Activated CD4-positive, alpha-beta memory T cell treated with anti-CD3 and anti-CD28 coated beads, Interleukin-2, amount 10 ng/mL, durations not matched to agents 7 days and 5 days (primary cell): Measurements from ENCODE around the gene DHRS13. TPM values are rescaled to one million over a fixed set of nuclear protein-coding genes. Genes with fewer than 3 reads are reported as not detected.

Experiments used
- CTCF ChIA-PET: fragments of 350-600 bp; sonication (Branson Sonifier 250); formaldehyde crosslinking; loops from one replicate; lab custom pipeline; 2021; ENCODE audit warnings: antibody characterized with exemption, inconsistent platforms; lab: Charles Lee
- POLR2A ChIA-PET: fragments of 350-600 bp; sonication (Branson Sonifier 250); formaldehyde crosslinking; loops from one replicate; lab custom pipeline; 2021; ENCODE audit warnings: antibody characterized with exemption; lab: Charles Lee
- DNase-seq: peaks from one replicate; pipeline ENCODE4 v3.0.0-alpha.2; 2020
- H3K27ac Mint-ChIP-seq: one replicate; pipeline ENCODE4 v1.8.0; 2021; ENCODE audit warnings: mild to moderate bottlenecking, mixed read lengths
- H3K27me3 Mint-ChIP-seq: one replicate; pipeline ENCODE4 v1.8.0; 2021; ENCODE audit warnings: mixed read lengths
- H3K36me3 Mint-ChIP-seq: one replicate; pipeline ENCODE4 v1.8.0; 2021; ENCODE audit warnings: low read depth, mixed read lengths
- H3K4me1 Mint-ChIP-seq: one replicate; pipeline ENCODE4 v1.8.0; 2021; ENCODE audit warnings: mixed read lengths
- H3K4me3 Mint-ChIP-seq: one replicate; pipeline ENCODE4 v1.8.0; 2021; ENCODE audit warnings: mild to moderate bottlenecking, mixed read lengths
- H3K9me3 Mint-ChIP-seq: one replicate; pipeline ENCODE4 v1.8.0; 2021; ENCODE audit warnings: mixed read lengths
- total RNA-seq, 2 experiments: library from RNA; stranded (reverse); gene quantifications; one replicate each; pipeline ENCODE4 v1.2.3, GENCODE V29; 2021

Gene DHRS13
- 10 to 100 TPM; 25.2 to 25.7 TPM for total RNA-seq

DNA sequence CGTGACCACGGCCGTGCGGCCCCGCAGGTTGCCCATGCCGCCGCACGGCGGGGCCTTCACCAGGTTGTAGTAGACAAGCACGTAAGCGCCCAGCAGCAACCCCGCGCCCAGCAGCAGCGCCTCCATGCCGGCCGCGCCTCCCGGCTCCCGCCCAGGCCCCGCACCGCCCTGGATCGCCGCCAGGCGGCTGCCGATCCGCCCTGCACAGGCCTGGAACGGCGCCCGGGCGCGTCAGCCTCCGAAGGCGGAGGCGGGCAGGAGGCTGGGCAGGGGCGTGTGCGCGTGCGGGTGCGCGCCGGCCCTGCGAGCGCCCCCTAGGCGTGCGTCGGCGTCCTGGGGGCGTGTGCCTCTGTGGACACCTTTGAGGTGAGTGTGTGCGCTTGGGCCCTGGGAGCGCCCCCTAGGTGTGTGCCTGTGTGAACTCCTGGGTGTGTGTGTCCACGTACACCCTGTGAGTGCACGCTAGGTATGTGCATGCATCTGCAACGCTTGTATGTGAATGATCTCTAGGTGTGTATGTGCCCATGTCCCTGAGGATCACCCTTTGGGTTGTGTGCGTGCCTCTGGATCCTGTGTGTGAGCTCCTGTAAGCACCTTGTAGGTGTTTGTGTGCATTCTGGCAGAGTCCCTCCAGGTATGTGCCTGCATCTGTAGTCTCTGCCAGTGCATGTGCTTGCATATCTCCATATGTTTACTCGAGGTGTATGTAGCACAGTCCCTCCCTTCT, at the start of gene DHRS13:
Gene DHRS13, minus strand, starts transcription at position 261 of the 727 bp plus-strand sequence. Its CDS starts 135 bp downstream, at position 126.
- Mint-ChIP-seq H3K4me3 (peak within 1 kb of the TSS; percentile 79), H3K27ac (peak within 1 kb of the TSS; percentile 78), H3K27me3 (no peaks in the 10 kb centered on the region), H3K4me1 (peaks cover 48% of the 10 kb centered on the region), H3K36me3 (peaks cover 50% of the 10 kb centered on the region), H3K9me3 (no peaks in the 10 kb centered on the region)
- peak; percentile 94 for DNase-seq
- ChIA-PET CTCF (interaction anchor here (0.5 to 5.0 kb wide), 24 partner anchors 8 to 256 kb away, joined by 3 to 37 read pairs (median 4); partner anchors contain the start of genes FAM222B, NEK8, PHF12 and SDF2), POLR2A (interaction anchor here (0.7 to 4.4 kb wide), 15 partner anchors 11 to 391 kb away, joined by 3 to 39 read pairs (median 5); partner anchors contain the start of genes BLTP2, FAM222B, NUFIP2 and PHF12)

DNA sequence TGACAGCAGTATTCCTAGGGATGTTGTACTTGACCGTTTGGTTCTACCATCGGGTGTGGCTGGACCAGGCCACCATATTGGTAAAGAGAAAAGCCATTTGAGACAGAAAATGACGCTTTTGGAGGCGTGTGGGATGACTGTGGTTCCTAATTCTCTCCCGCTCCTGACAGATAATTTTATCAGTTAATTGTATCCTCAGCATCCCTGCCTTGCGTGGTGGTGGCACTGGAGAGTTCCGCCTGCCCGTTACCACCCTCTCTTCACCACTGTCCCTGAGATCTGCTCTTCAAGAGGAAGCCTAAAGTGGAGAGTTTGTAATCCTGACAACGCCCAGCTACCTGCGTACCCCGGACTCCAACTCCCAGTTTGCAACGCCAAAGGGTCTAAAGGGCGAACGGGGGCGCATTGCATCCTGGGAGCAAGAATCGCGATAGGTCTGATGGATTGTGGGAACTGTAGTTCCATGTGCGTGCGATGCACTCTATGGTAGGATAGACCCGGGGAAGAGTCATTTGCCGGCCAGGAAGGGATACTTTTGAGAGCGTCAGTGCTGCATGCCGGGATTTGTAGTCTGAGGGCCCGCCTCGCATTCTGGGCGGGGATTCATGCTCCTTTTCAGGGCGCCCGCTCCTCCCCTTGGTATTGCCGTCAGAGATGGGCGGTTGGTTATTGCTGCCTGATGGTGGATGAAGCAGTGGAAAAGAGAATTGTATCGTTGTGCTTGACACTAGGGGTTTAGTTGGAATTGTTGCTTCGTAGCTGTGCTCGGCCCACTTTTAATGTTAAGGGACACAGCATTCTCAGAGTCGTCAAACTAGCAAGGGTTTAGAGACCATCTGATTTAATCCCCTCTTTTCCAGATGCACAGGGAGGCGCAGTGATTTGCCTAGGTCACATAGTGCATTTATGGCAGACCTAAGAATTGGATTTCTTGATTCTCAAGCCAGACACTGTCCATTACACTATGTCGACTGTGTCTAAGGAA, 49.4 kb upstream of the DHRS13 start:
- H3K27ac Mint-ChIP-seq, result no peak overlapping the region
- H3K36me3 Mint-ChIP-seq, result peaks cover 27% of the 10 kb centered on the region
- H3K4me3 Mint-ChIP-seq, result no peak overlapping the region
- peak; percentile 97 for DNase-seq
- CTCF ChIA-PET, result interaction anchor here (0.6 to 6.6 kb wide), 23 partner anchors 12 to 516 kb away, joined by 3 to 93 read pairs (median 5); partner anchors contain the start of genes DHRS13, FAM222B, MYO18A and NEK8
- no peaks in the 10 kb centered on the region for H3K27me3 Mint-ChIP-seq
- POLR2A ChIA-PET, result interaction anchor here (0.6 to 7.2 kb wide), 29 partner anchors 13 to 617 kb away, joined by 3 to 90 read pairs (median 4); partner anchors contain the start of genes BLTP2, DHRS13, FAM222B and FLOT2
- H3K9me3 Mint-ChIP-seq, result no peaks in the 10 kb centered on the region
- H3K4me1 Mint-ChIP-seq, result peaks cover 14% of the 10 kb centered on the region

DNA sequence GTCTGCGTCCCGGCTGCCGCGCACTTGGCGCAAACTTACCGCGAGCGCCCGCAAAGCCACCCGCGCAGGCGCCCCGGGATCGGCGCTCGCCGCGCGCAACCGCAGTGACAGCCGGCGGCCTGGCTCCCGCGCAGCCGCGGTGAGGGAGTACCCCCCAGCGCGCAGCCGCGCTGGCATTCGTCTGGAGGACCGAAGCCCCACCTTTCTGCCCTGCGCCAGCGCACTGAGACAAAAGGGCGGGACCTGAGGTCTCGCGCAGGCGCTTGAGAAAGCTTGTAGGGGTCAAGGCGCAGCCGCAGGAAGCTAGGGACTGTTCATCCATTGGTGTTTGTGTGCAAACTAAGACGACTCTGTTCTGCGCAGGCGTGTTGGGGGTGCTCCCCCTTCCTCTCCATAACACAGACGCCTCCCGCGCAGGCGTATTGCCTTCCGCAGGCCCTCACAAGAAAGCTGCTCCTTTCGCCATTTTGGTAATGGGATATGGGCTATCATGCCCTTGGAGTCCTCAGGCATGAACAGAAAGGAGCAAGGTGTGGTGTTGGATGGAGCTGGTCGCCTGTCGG, 48.6 kb upstream of the DHRS13 start, which contains the start of gene PHF12:
Gene PHF12, minus strand, starts transcription at position 91 of the 563 bp plus-strand sequence. CDS start 558 bp downstream, outside the sequence.
- POLR2A ChIA-PET, result interaction anchor here (0.7 to 7.2 kb wide), 28 partner anchors 13 to 616 kb away, joined by 3 to 90 read pairs (median 4); partner anchors contain the start of genes DHRS13, FAM222B, FLOT2 and IFT20

GRCh38 chr17:28950752-28951427, 48.0 kb upstream of the DHRS13 start:
- Mint-ChIP-seq H3K9me3 (no peaks in the 10 kb centered on the region), H3K4me1 (peaks cover 28% of the 10 kb centered on the region), H3K36me3 (peaks cover 40% of the 10 kb centered on the region), H3K27ac (peak overlapping the region; percentile 94), H3K27me3 (no peaks in the 10 kb centered on the region), H3K4me3 (peak overlapping the region; percentile 94)
- ChIA-PET CTCF (interaction anchor here (1.0 to 6.6 kb wide), 12 partner anchors 14 to 290 kb away, joined by 3 to 93 read pairs (median 15); partner anchors contain the start of genes DHRS13, NEK8, RPL23A and SDF2), POLR2A (interaction anchor here (0.7 to 7.2 kb wide), 32 partner anchors 12 to 615 kb away, joined by 3 to 90 read pairs (median 6); partner anchors contain the start of genes DHRS13, FAM222B, FLOT2 and IFT20)
- no peak for DNase-seq

More for the DNA sequence above, 48.6 kb upstream of the DHRS13 start, which contains the start of gene PHF12:
- Mint-ChIP-seq H3K9me3 (no peaks in the 10 kb centered on the region), H3K36me3 (peaks cover 34% of the 10 kb centered on the region), H3K4me1 (peaks cover 22% of the 10 kb centered on the region), H3K27me3 (no peaks in the 10 kb centered on the region), H3K4me3 (peak within 1 kb of the TSS; percentile 94), H3K27ac (peak within 1 kb of the TSS; percentile 94)
- CTCF ChIA-PET, result interaction anchor here (0.6 to 6.6 kb wide), 18 partner anchors 11 to 516 kb away, joined by 3 to 93 read pairs (median 5); partner anchors contain the start of genes DHRS13, MYO18A, NEK8 and NUFIP2
- peak; percentile 100 for DNase-seq

GRCh38 chr17:28950017-28950751, 47.3 kb upstream of the DHRS13 start:
- Mint-ChIP-seq H3K4me3 (peak overlapping the region; percentile 94), H3K27me3 (no peaks in the 10 kb centered on the region), H3K36me3 (peaks cover 45% of the 10 kb centered on the region), H3K9me3 (no peaks in the 10 kb centered on the region), H3K27ac (peak overlapping the region; percentile 94), H3K4me1 (peaks cover 35% of the 10 kb centered on the region)
- ChIA-PET POLR2A (interaction anchor here (0.7 to 7.2 kb wide), 30 partner anchors 10 to 617 kb away, joined by 3 to 90 read pairs (median 5); partner anchors contain the start of genes ABHD15, BLTP2, DHRS13 and FAM222B), CTCF (interaction anchor here (0.6 to 6.6 kb wide), 13 partner anchors 16 to 1414 kb away, joined by 3 to 93 read pairs (median 5); partner anchors contain the start of genes DHRS13, FLOT2, NEK8 and RPL23A)
- peak; percentile 61 for DNase-seq

- DNase-seq, result peak; percentile 62
- ChIA-PET POLR2A (interaction anchor here (0.7 to 7.2 kb wide), 29 partner anchors 8 to 618 kb away, joined by 3 to 90 read pairs (median 5); partner anchors contain the start of genes ABHD15, BLTP2, DHRS13 and FAM222B), CTCF (interaction anchor here (0.6 to 6.6 kb wide), 14 partner anchors 16 to 1414 kb away, joined by 3 to 93 read pairs (median 4); partner anchors contain the start of genes DHRS13, FLOT2, NEK8 and SDF2)
- peak overlapping the region; percentile 94 for H3K4me3 Mint-ChIP-seq
- H3K4me1 Mint-ChIP-seq, result peaks cover 42% of the 10 kb centered on the region
- peaks cover 50% of the 10 kb centered on the region for H3K36me3 Mint-ChIP-seq
- H3K27ac Mint-ChIP-seq, result peak overlapping the region; percentile 94
- no peaks in the 10 kb centered on the region for H3K9me3 Mint-ChIP-seq
- H3K27me3 Mint-ChIP-seq, result no peaks in the 10 kb centered on the region
Observed at GRCh38 chr17:28949185-28950016, 46.5 kb upstream of the DHRS13 start.

DNA sequence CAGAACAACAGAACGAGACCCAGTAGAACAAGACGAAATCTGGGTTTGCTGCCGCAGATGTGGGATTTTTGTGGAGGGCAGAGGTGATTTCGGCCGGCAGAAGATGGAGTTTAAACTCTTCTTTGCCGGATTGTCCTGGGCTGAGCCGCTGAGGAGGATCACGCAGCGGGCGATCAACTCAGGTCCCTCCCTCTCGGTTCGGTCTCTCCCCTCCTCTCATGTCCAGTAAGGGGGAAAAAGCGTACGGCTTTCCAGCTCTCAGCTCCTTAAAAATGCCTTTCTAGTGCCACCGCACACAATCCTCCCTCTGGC, 46.0 kb upstream of the DHRS13 start:
- H3K4me1 Mint-ChIP-seq, result peaks cover 47% of the 10 kb centered on the region
- H3K36me3 Mint-ChIP-seq, result peaks cover 56% of the 10 kb centered on the region

DNA sequence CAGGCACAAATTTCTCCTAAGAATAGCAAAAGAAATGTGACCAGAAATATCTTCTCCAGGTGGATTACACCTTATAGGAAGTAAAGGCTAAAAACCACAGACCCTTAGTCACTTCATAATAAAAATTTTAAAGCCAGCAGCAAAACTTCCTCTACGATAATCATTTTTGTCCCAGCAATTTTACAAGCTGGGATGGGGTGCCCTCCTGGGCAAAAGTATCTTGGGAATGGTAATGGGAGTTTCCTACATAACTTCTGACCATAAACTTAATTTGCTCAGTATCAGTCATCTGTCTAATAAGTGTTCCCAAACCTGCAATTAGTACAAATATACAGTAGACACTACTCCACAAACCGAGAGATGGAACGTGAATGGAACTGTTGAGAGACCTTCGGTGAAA, 45.5 kb upstream of the DHRS13 start:
- H3K36me3 Mint-ChIP-seq, result peaks cover 61% of the 10 kb centered on the region
- no peak for DNase-seq
- peak overlapping the region; percentile 94 for H3K27ac Mint-ChIP-seq
- peaks cover 51% of the 10 kb centered on the region for H3K4me1 Mint-ChIP-seq
- no peaks in the 10 kb centered on the region for H3K9me3 Mint-ChIP-seq
- ChIA-PET CTCF (interaction anchor here (0.9 to 6.6 kb wide), 7 partner anchors 10 to 229 kb away, joined by 3 to 93 read pairs (median 4); partner anchors contain the start of genes NEK8, RPL23A and TLCD1), POLR2A (interaction anchor here (0.9 to 7.2 kb wide), 9 partner anchors 8 to 237 kb away, joined by 3 to 90 read pairs (median 7); partner anchors contain the start of genes NEK8, PROCA1, RPL23A and TLCD1)
- peak overlapping the region; percentile 94 for H3K4me3 Mint-ChIP-seq
- H3K27me3 Mint-ChIP-seq, result no peaks in the 10 kb centered on the region

More for the DNA sequence above, 46.0 kb upstream of the DHRS13 start:
- Mint-ChIP-seq H3K4me3 (peak overlapping the region; percentile 94), H3K9me3 (no peaks in the 10 kb centered on the region), H3K27me3 (no peaks in the 10 kb centered on the region), H3K27ac (peak overlapping the region; percentile 94)
- POLR2A ChIA-PET, result interaction anchor here (0.9 to 7.2 kb wide), 19 partner anchors 8 to 377 kb away, joined by 3 to 90 read pairs (median 8); partner anchors contain the start of genes DHRS13, FLOT2, NEK8 and NUFIP2
- no peak for DNase-seq
- CTCF ChIA-PET, result interaction anchor here (0.9 to 6.6 kb wide), 9 partner anchors 11 to 666 kb away, joined by 3 to 93 read pairs (median 4); partner anchors contain the start of genes NEK8 and TLCD1

DNA sequence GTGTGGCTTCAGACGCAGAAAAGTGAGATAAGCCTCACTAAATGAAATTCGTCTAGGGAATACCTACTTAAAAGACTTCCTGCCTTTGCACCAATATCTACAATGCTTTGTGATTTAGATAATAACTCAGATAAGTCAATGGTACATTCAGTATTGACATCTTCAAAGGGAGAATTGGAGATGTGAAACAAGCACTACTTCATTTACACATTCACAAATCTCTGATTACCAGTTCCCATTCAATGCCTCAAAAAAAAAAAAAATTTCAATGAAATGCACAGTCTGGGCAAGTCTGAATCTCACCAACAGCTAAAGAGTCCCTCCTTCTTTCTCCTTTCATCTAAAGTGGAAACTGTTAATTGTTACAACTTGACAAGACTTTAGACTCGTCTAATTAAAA, 44.8 kb upstream of the DHRS13 start:
- H3K27ac Mint-ChIP-seq, result peak overlapping the region; percentile 94
- peaks cover 53% of the 10 kb centered on the region for H3K4me1 Mint-ChIP-seq
- POLR2A ChIA-PET, result interaction anchor here (0.9 to 7.2 kb wide), 4 partner anchors 10 to 221 kb away, joined by 3 to 90 read pairs (median 5); partner anchors contain the start of genes NEK8 and TLCD1
- CTCF ChIA-PET, result interaction anchor here (0.9 to 6.6 kb wide), 6 partner anchors 9 to 228 kb away, joined by 3 to 93 read pairs (median 4); partner anchors contain the start of genes NEK8, RPL23A and TLCD1
- peaks cover 66% of the 10 kb centered on the region for H3K36me3 Mint-ChIP-seq
- H3K27me3 Mint-ChIP-seq, result no peaks in the 10 kb centered on the region
- no peaks in the 10 kb centered on the region for H3K9me3 Mint-ChIP-seq
- H3K4me3 Mint-ChIP-seq, result peak overlapping the region; percentile 94
- no peak for DNase-seq
